K562 treated with DMSO at 1 percent for 48 hours (cell line): ENCODE results near the gene CD274. TPM values are rescaled to one million over a fixed set of nuclear protein-coding genes. Genes with fewer than 3 reads are reported as not detected.

ENCODE experiments used
- total RNA-seq: library from RNA; unstranded; fragments of 300-600 nt; gene quantifications from 2 replicates; pipeline ENCODE4 v1.2.3, GENCODE V29; 2022; ENCODE audit warnings: low replicate concordance; ENCODE audit errors: extremely low read depth

Gene CD274
- total RNA-seq, result not detected in 2 replicates

GRCh38 chr9:5450359-5451091 is at the start of gene CD274:
TSS of gene CD274 (plus strand) at chr9:5450542. CDS start at chr9:5456114, 5,572 bp downstream.

GRCh38 chr9:5437254-5438216 is 12.8 kb upstream of the CD274 start, which contains the start of gene PLGRKT:
TSS of gene PLGRKT (minus strand) at chr9:5437925. CDS start at chr9:5431977, 5,948 bp downstream.

DNA sequence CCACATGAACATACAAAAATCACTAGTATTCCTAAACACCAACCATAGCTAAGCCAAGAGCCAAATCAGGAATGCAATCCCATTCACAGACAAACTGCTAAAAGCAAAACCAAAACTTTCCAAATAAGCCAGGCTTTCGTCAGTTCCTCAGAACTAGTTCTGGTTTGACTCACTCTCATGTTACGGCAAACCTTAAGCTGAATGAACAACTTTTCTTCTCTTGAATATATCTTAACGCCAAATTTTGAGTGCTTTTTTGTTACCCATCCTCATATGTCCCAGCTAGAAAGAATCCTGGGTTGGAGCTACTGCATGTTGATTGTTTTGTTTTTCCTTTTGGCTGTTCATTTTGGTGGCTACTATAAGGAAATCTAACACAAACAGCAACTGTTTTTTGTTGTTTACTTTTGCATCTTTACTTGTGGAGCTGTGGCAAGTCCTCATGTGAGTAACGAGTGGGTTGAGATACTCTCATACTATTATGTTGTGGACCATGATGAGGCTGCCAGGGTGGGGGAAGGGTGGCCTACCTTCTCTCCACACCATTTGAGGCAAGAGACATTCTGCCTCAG is 60.1 kb downstream of the CD274 start, which contains the start of gene PDCD1LG2:
Gene PDCD1LG2, plus strand, starts transcription at position 172 of the 572 bp plus-strand sequence. CDS start 12,016 bp downstream, outside the sequence.

Other genes with a start within 250 kb of the CD274 start
- not detected in 2 replicates for gene INSL4, start 219.1 kb upstream of the CD274 start, total RNA-seq
- gene RLN2, start 145.8 kb upstream of the CD274 start, total RNA-seq, result not detected in 2 replicates
- not detected in 2 replicates for gene RLN1, start 110.7 kb upstream of the CD274 start, total RNA-seq
- gene PLGRKT, start 12.6 kb upstream of the CD274 start, total RNA-seq, result not detected in 2 replicates
- not detected in 2 replicates for gene PDCD1LG2, start 60.0 kb downstream of the CD274 start, total RNA-seq
- not detected in 2 replicates for gene RIC1, start 178.6 kb downstream of the CD274 start, total RNA-seq